Measurements from ENCODE around the gene PLEKHA3. TPM values are rescaled to one million over a fixed set of nuclear protein-coding genes. Genes with fewer than 3 reads are reported as not detected.

The PLEKHA3 gene
- total and polyA plus RNA-seq, 10 of the 15 experiments (the other 5 are each of a cell fraction or from before 2014, with no cell fraction given) = 1.4 to 21.1 (median 7.4) TPM

DNA sequence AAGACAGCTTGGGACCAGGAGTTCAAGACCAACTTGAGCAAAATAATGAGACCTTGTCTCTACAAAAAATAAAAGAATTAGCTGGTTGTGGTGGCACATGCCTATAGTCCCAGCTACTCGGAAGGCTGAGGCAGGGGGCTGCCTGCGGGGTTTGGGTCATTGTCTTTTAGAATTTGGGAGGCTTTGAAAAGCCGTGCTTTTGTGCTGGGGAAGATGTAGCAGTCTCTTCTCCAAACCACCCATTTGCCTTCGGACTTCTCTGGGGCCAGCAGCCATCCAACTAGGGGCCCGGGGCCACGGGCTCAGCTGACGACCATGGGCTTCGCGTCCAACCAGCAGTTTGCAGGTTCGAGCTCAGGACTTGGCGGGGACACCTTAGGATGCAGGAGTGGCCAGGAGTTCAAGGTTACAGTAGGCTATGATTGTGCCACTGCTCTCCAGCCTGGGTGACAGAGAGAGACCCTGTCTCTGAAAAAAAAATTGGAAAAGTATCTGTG, 22.8 kb upstream of the PLEKHA3 start:
- intact Hi-C loops (cut with micrococcal nuclease; ENCODE audit: unreplicated experiment) = no loop called here
- no peak for FAIRE-seq
- H3K79me2 ChIP-seq (ENCODE audit: control insufficient read depth, insufficient read depth, low read length) = no peaks in the 10 kb centered on the region
- H3K27me3 ChIP-seq (replicated peaks in 1 of 2; ENCODE audit: control insufficient read depth in 2 of 2, insufficient read depth in 2 of 2, low read length in 1 of 2) = no peaks in the 10 kb centered on the region
- H3K4me1 ChIP-seq (ENCODE audit: control insufficient read depth, insufficient read depth, low read length) = no peaks in the 10 kb centered on the region
- no peak for TF ChIP-seq KLF5 (IDR thresholded peaks at IDR 0.05; ENCODE audit: partially characterized antibody)
- TF ChIP-seq EP300 (IDR thresholded peaks at IDR 0.05; ENCODE audit: borderline replicate concordance in 1 of 2, control insufficient read depth in 1 of 2, low read depth in 2 of 2, low read length in 2 of 2) = no peak
- no peak for TF ChIP-seq ATF2 (IDR thresholded peaks at IDR 0.05; ENCODE audit: low read length)
- TF ChIP-seq FOXM1 (IDR thresholded peaks at IDR 0.05; ENCODE audit: low read depth, low read length) = no peak
- TF ChIP-seq TARDBP (IDR thresholded peaks at IDR 0.05; ENCODE audit: borderline replicate concordance) = no peak
- TF ChIP-seq IKZF2 (IDR thresholded peaks at IDR 0.05) = no peak
- TF ChIP-seq PAX5 (IDR thresholded peaks at IDR 0.05; ENCODE audit: borderline replicate concordance, low read depth, low read length) = no peak
- TF ChIP-seq, protein P1, sequence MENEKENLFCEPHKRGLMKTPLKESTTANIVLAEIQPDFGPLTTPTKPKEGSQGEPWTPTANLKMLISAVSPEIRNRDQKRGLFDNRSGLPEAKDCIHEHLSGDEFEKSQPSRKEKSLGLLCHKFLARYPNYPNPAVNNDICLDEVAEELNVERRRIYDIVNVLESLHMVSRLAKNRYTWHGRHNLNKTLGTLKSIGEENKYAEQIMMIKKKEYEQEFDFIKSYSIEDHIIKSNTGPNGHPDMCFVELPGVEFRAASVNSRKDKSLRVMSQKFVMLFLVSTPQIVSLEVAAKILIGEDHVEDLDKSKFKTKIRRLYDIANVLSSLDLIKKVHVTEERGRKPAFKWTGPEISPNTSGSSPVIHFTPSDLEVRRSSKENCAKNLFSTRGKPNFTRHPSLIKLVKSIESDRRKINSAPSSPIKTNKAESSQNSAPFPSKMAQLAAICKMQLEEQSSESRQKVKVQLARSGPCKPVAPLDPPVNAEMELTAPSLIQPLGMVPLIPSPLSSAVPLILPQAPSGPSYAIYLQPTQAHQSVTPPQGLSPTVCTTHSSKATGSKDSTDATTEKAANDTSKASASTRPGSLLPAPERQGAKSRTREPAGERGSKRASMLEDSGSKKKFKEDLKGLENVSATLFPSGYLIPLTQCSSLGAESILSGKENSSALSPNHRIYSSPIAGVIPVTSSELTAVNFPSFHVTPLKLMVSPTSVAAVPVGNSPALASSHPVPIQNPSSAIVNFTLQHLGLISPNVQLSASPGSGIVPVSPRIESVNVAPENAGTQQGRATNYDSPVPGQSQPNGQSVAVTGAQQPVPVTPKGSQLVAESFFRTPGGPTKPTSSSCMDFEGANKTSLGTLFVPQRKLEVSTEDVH (IDR thresholded peaks at IDR 0.05; ENCODE audit: low read depth, partially characterized antibody) = no peak
- H3K27ac ChIP-seq (ENCODE audit: control insufficient read depth, insufficient read depth) = no peak overlapping the region
- BruUV-seq (replicated peaks) = no TSS peak
- WGBS (ENCODE audit: insufficient coverage, insufficient replicate concordance, low lambda C conversion rate, missing lambda C conversion rate) = 91% methylated on average over 11 of the region's 11 CpGs
- CTCF ChIA-PET = interaction anchor here (0.7 to 1.5 kb wide), 4 partner anchors 10 to 226 kb away, joined by 3 to 4 read pairs (median 3); no protein-coding TSS in a partner anchor
- no peaks in the 10 kb centered on the region for H3K36me3 ChIP-seq (ENCODE audit: control insufficient read depth in 2 of 2, insufficient read depth in 2 of 2, low read length in 1 of 2)
- POLR2A ChIA-PET = interaction anchor here (0.7 to 1.0 kb wide), 2 partner anchors 14 to 59 kb away, joined by 3 to 4 read pairs; no protein-coding TSS in a partner anchor
- H2AFZ ChIP-seq (ENCODE audit: control insufficient read depth, low read depth, low read length) = no peak overlapping the region
- in situ Hi-C loops (cut with MboI) = no loop called here
- H3K9ac ChIP-seq (ENCODE audit: control insufficient read depth, insufficient read depth, low read length) = no peak overlapping the region
- no peak overlapping the region for H3K4me3 ChIP-seq
- ATAC-seq = no peak
- H3K9me3 ChIP-seq (replicated peaks; ENCODE audit: control insufficient read depth, insufficient read depth, low read length) = no peaks in the 10 kb centered on the region
- H3K4me2 ChIP-seq (ENCODE audit: control insufficient read depth, insufficient read depth) = no peak overlapping the region
- SMC1A ChIA-PET (ENCODE audit: uncharacterized antibody, unreplicated experiment) = interaction anchor here (0.6 to 2.0 kb wide), 6 partner anchors 10 to 79 kb away, joined by 3 to 5 read pairs (median 4); no protein-coding TSS in a partner anchor
- RAD21 ChIA-PET (ENCODE audit: unreplicated experiment) = interaction anchor here (0.8 kb wide), 1 partner anchor 43 kb away, joined by 4 read pairs; no protein-coding TSS in a partner anchor
- no peaks in the 10 kb centered on the region for H4K20me1 ChIP-seq (ENCODE audit: control insufficient read depth, insufficient read depth)
- DNase-seq (ENCODE audit: low read depth, low spot score) = no peak

All from GM12878 (cell line).